WERI-Rb-1 (cell line): ENCODE data around the gene FAAP100.

Source experiments
- DNase-seq: peaks from one replicate; pipeline ENCODE4 v3.0.0-alpha.2; 2020
- H3K27ac ChIP-seq: fragments of 250-450 bp; sonication (Bioruptor Pico); 2 replicates; pipeline ENCODE4 v1.5.1; 2020; ENCODE audit warnings: mild to moderate bottlenecking, moderate library complexity
- H3K27me3 ChIP-seq: fragments of 250-450 bp; sonication (Bioruptor Pico); 2 replicates; pipeline ENCODE4 v1.5.1; 2021; ENCODE audit warnings: mild to moderate bottlenecking, low read depth, moderate library complexity; ENCODE audit not compliant: insufficient read depth, severe bottlenecking
- H3K36me3 ChIP-seq: fragments of 250-450 bp; sonication (Bioruptor Pico); 2 replicates; pipeline ENCODE4 v1.5.1; 2020; ENCODE audit warnings: mild to moderate bottlenecking, moderate library complexity
- H3K4me3 ChIP-seq: 2 replicates; pipeline ENCODE4 v1.5.1; 2011; ENCODE audit warnings: low read depth, mild to moderate bottlenecking, control low read depth, low read length
- H3K9me3 ChIP-seq: fragments of 250-450 bp; sonication (Bioruptor Pico); 2 replicates; pipeline ENCODE4 v1.5.1; 2021; ENCODE audit warnings: mild to moderate bottlenecking, moderate library complexity; ENCODE audit not compliant: severe bottlenecking
- CTCF ChIP-seq: IDR thresholded peaks from 2 replicates; pipeline ENCODE4 v1.5.1; 2011; ENCODE audit warnings: low read depth, mild to moderate bottlenecking, control low read depth, inconsistent platforms, low read length

FAAP100 gene

GRCh38 chr17:81509972-81510784 lies 42.0 kb downstream of the FAAP100 start:
- DNase-seq, result peak; percentile 25
- H3K9me3 ChIP-seq, result peaks cover 2% of the 10 kb centered on the region
- H3K36me3 ChIP-seq, result peaks cover 45% of the 10 kb centered on the region
- H3K27me3 ChIP-seq, result no peaks in the 10 kb centered on the region
- H3K27ac ChIP-seq, result 0 out of 2 replicates have a peak overlapping the region, but pooled peaks have one; percentile 1
- TF ChIP-seq CTCF, result no peak
- H3K4me3 ChIP-seq, result peak overlapping the region; percentile 60

- H3K27me3 ChIP-seq, result no peaks in the 10 kb centered on the region
- peak overlapping the region; percentile 60 for H3K4me3 ChIP-seq
- H3K9me3 ChIP-seq, result peaks cover 2% of the 10 kb centered on the region
- H3K27ac ChIP-seq, result 0 out of 2 replicates have a peak overlapping the region, but pooled peaks have one; percentile 1
- no peak for TF ChIP-seq CTCF
- peaks cover 45% of the 10 kb centered on the region for H3K36me3 ChIP-seq
- no peak for DNase-seq
Measured at GRCh38 chr17:81509207-81509971, 42.8 kb downstream of the FAAP100 start.

- no peaks in the 10 kb centered on the region for H3K27me3 ChIP-seq
- peaks cover 45% of the 10 kb centered on the region for H3K36me3 ChIP-seq
- peaks cover 2% of the 10 kb centered on the region for H3K9me3 ChIP-seq
- no peak overlapping the region for H3K27ac ChIP-seq
- no peak for TF ChIP-seq CTCF
- DNase-seq, result peak; percentile 33
- H3K4me3 ChIP-seq, result no peak overlapping the region
Measured at GRCh38 chr17:81508639-81509206, 43.4 kb downstream of the FAAP100 start.

- H3K4me3 ChIP-seq, result no peak overlapping the region
- H3K27me3 ChIP-seq, result no peaks in the 10 kb centered on the region
- H3K9me3 ChIP-seq, result peaks cover 2% of the 10 kb centered on the region
- no peak for TF ChIP-seq CTCF
- H3K36me3 ChIP-seq, result peaks cover 8% of the 10 kb centered on the region
- H3K27ac ChIP-seq, result no peak overlapping the region
- no peak for DNase-seq
Measured at GRCh38 chr17:81503619-81504018, 48.5 kb downstream of the FAAP100 start.

GRCh38 chr17:81502471-81503017 lies 49.6 kb downstream of the FAAP100 start:
- H3K9me3 ChIP-seq, result no peaks in the 10 kb centered on the region
- H3K27me3 ChIP-seq, result no peaks in the 10 kb centered on the region
- no peak for TF ChIP-seq CTCF
- no peak for DNase-seq
- H3K4me3 ChIP-seq, result no peak overlapping the region
- H3K27ac ChIP-seq, result no peak overlapping the region
- H3K36me3 ChIP-seq, result no peaks in the 10 kb centered on the region
